A549 (cell line): Measurements from ENCODE around the gene PCSK6.

Source experiments
- ATOH8 ChIP-seq: fragments of 250-450 bp; sonication (Bioruptor Pico); IDR thresholded peaks from 2 replicates; pipeline ENCODE4 v1.5.0; 2020; ENCODE audit warnings: low read depth, mild to moderate bottlenecking, moderate library complexity
- BHLHE40 ChIP-seq: IDR thresholded peaks from 2 replicates; pipeline ENCODE4 v1.6.1; 2012; ENCODE audit warnings: low read depth, low read length, inconsistent platforms
- ESRRA ChIP-seq: fragments of 150-350 bp; IDR thresholded peaks from 2 replicates; pipeline ENCODE4 v1.6.1; 2014; ENCODE audit warnings: mild to moderate bottlenecking, low read length, borderline replicate concordance
- JUN ChIP-seq, 2 experiments: fragments of >200 bp; sonication (Bioruptor Twin); formaldehyde crosslinking; IDR thresholded peaks; 2 replicates in 1 of 2; 3 replicates in 1 of 2; pipeline ENCODE4 v1.6.1; 2016 to 2017
- POLR2A ChIP-seq: IDR thresholded peaks from 2 replicates; pipeline ENCODE4 v1.6.1; 2012; ENCODE audit warnings: mild to moderate bottlenecking, low read length
- TF ChIP-seq, protein P1 (sequence below): fragments of >200 bp; sonication (Bioruptor Twin); formaldehyde crosslinking; IDR thresholded peaks from 3 replicates; pipeline ENCODE4 v1.5.1; 2016
- TF ChIP-seq, protein P2 (sequence below): IDR thresholded peaks from 2 replicates; pipeline ENCODE4 v1.6.1; 2012; ENCODE audit warnings: low read depth, borderline replicate concordance
- TF ChIP-seq, protein P3 (sequence below): IDR thresholded peaks from 2 replicates; pipeline ENCODE4 v1.6.1; 2012
- TF ChIP-seq, protein P4 (sequence below): fragments of 150-350 bp; IDR thresholded peaks from 2 replicates; pipeline ENCODE4 v1.6.1; 2014; ENCODE audit warnings: low read depth, mild to moderate bottlenecking, low read length

DNA sequence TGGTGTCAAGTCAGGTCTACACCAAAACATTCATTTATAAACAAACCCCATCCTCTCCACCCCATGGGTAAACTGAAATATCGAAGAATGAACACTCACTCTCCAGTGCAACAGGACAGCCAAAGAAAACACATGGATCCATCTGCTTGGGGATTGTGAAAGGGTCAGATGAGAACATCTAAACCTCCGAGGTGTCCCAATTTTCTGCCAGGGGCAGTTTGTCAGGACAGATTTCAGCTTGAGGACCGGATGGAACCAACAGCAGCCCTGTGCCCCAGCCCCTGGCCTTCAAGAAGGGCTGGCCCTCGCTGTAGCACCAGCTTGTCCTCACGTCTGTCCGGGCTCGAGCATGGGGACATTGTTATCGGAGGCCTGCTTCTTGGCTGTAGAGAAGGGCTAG, 45.5 kb downstream of the PCSK6 start:
- TF ChIP-seq, protein P1, sequence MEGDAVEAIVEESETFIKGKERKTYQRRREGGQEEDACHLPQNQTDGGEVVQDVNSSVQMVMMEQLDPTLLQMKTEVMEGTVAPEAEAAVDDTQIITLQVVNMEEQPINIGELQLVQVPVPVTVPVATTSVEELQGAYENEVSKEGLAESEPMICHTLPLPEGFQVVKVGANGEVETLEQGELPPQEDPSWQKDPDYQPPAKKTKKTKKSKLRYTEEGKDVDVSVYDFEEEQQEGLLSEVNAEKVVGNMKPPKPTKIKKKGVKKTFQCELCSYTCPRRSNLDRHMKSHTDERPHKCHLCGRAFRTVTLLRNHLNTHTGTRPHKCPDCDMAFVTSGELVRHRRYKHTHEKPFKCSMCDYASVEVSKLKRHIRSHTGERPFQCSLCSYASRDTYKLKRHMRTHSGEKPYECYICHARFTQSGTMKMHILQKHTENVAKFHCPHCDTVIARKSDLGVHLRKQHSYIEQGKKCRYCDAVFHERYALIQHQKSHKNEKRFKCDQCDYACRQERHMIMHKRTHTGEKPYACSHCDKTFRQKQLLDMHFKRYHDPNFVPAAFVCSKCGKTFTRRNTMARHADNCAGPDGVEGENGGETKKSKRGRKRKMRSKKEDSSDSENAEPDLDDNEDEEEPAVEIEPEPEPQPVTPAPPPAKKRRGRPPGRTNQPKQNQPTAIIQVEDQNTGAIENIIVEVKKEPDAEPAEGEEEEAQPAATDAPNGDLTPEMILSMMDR = no peak
- TF ChIP-seq POLR2A = no peak
- TF ChIP-seq, protein P2, sequence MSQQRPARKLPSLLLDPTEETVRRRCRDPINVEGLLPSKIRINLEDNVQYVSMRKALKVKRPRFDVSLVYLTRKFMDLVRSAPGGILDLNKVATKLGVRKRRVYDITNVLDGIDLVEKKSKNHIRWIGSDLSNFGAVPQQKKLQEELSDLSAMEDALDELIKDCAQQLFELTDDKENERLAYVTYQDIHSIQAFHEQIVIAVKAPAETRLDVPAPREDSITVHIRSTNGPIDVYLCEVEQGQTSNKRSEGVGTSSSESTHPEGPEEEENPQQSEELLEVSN = no peak
- TF ChIP-seq, protein P3, sequence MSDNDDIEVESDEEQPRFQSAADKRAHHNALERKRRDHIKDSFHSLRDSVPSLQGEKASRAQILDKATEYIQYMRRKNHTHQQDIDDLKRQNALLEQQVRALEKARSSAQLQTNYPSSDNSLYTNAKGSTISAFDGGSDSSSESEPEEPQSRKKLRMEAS = no peak
- TF ChIP-seq ATOH8 (CRISPR knock-in tag) = no peak
- TF ChIP-seq, protein P4, sequence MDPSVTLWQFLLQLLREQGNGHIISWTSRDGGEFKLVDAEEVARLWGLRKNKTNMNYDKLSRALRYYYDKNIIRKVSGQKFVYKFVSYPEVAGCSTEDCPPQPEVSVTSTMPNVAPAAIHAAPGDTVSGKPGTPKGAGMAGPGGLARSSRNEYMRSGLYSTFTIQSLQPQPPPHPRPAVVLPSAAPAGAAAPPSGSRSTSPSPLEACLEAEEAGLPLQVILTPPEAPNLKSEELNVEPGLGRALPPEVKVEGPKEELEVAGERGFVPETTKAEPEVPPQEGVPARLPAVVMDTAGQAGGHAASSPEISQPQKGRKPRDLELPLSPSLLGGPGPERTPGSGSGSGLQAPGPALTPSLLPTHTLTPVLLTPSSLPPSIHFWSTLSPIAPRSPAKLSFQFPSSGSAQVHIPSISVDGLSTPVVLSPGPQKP = no peak
- TF ChIP-seq BHLHE40 = no peak
- TF ChIP-seq ESRRA = no peak
- no peak for TF ChIP-seq JUN (IDR thresholded peaks at IDR 0.05)
